H9 (cell line): ENCODE measurements around the gene SPIN1. TPM values are rescaled to one million over a fixed set of nuclear protein-coding genes. Genes with fewer than 3 reads are reported as not detected.

ENCODE experiments used
- DNase-seq: peaks from one replicate; pipeline ENCODE4 v3.0.0-alpha.2; 2017
- H2AFZ ChIP-seq: one replicate; pipeline ENCODE4 v1.6.1; 2013; ENCODE audit warnings: mild to moderate bottlenecking, low read length, control low read depth, moderate library complexity
- H2AK5ac ChIP-seq: 2 replicates; pipeline ENCODE4 v1.6.1; 2013; ENCODE audit warnings: low read length, control low read depth, mixed read lengths; ENCODE audit not compliant: insufficient read length
- H2BK120ac ChIP-seq: one replicate; pipeline ENCODE4 v1.6.1; 2013; ENCODE audit warnings: low read depth, mild to moderate bottlenecking, low read length, control low read depth, inconsistent platforms; ENCODE audit not compliant: poor library complexity, severe bottlenecking
- H2BK12ac ChIP-seq: 2 replicates; pipeline ENCODE4 v1.6.1; 2013; ENCODE audit warnings: low read length, control low read depth, mixed read lengths, low read depth; ENCODE audit not compliant: insufficient read length
- H2BK15ac ChIP-seq: 2 replicates; pipeline ENCODE4 v1.6.1; 2013; ENCODE audit warnings: low read depth, low read length, control low read depth
- H2BK20ac ChIP-seq: one replicate; pipeline ENCODE4 v1.6.1; 2013; ENCODE audit warnings: low read depth, mild to moderate bottlenecking, low read length, control low read depth, inconsistent platforms; ENCODE audit not compliant: poor library complexity, severe bottlenecking
- H2BK5ac ChIP-seq: 2 replicates; pipeline ENCODE4 v1.6.1; 2013; ENCODE audit warnings: low read length, control low read depth, mixed read lengths; ENCODE audit not compliant: insufficient read length
- H3K14ac ChIP-seq: 2 replicates; pipeline ENCODE4 v1.6.1; 2013; ENCODE audit warnings: low read length, control low read depth; ENCODE audit not compliant: insufficient read depth
- H3K18ac ChIP-seq: 2 replicates; pipeline ENCODE4 v1.6.1; 2013; ENCODE audit warnings: low read depth, mild to moderate bottlenecking, mixed read lengths, low read length, control low read depth; ENCODE audit not compliant: insufficient read length
- H3K23ac ChIP-seq: 2 replicates; pipeline ENCODE4 v1.6.1; 2013; ENCODE audit warnings: low read length, control low read depth, mixed read lengths, low read depth; ENCODE audit not compliant: insufficient read length
- H3K23me2 ChIP-seq: 2 replicates; pipeline ENCODE4 v1.6.1; 2013; ENCODE audit warnings: low read depth, mild to moderate bottlenecking, mixed read lengths, low read length, control low read depth; ENCODE audit not compliant: insufficient read length, poor library complexity, severe bottlenecking
- H3K27ac ChIP-seq: 2 replicates; pipeline ENCODE4 v1.5.1; 2013; ENCODE audit warnings: low read length, control low read depth, mixed read lengths, low read depth; ENCODE audit not compliant: insufficient read length
- H3K27me3 ChIP-seq: 2 replicates; pipeline ENCODE4 v1.6.1; 2013; ENCODE audit warnings: low read length, control low read depth, inconsistent platforms; ENCODE audit not compliant: insufficient read depth
- H3K4ac ChIP-seq: 2 replicates; pipeline ENCODE4 v1.6.1; 2013; ENCODE audit warnings: low read depth, mild to moderate bottlenecking, control low read depth, inconsistent platforms, low read length, moderate library complexity
- H3K4me1 ChIP-seq: 2 replicates; pipeline ENCODE4 v1.6.1; 2013; ENCODE audit warnings: low read length, control low read depth, inconsistent platforms; ENCODE audit not compliant: insufficient read depth
- H3K4me2 ChIP-seq: 2 replicates; pipeline ENCODE4 v1.6.1; 2013; ENCODE audit warnings: low read length, control low read depth, mixed read lengths; ENCODE audit not compliant: insufficient read length, insufficient read depth
- H3K56ac ChIP-seq: 2 replicates; pipeline ENCODE4 v1.6.1; 2013; ENCODE audit warnings: low read depth, mild to moderate bottlenecking, mixed read lengths, low read length, control low read depth; ENCODE audit not compliant: insufficient read length
- H3K79me1 ChIP-seq: 2 replicates; pipeline ENCODE4 v1.6.1; 2013; ENCODE audit warnings: low read depth, mild to moderate bottlenecking, moderate library complexity, low read length, control low read depth, inconsistent platforms; ENCODE audit not compliant: insufficient read depth, poor library complexity, severe bottlenecking
- H3K79me2 ChIP-seq: 2 replicates; pipeline ENCODE4 v1.6.1; 2013; ENCODE audit warnings: low read length, control low read depth, inconsistent platforms; ENCODE audit not compliant: insufficient read depth
- H3K9ac ChIP-seq: 2 replicates; pipeline ENCODE4 v1.6.1; 2013; ENCODE audit warnings: low read length, control low read depth, mixed read lengths; ENCODE audit not compliant: insufficient read length; ENCODE audit errors: extremely low read depth
- H3K9me3 ChIP-seq: one replicate; pipeline ENCODE4 v1.6.1; 2013; ENCODE audit warnings: low read depth, low read length, inconsistent platforms; ENCODE audit not compliant: control insufficient read depth
- H3T11ph ChIP-seq: one replicate; pipeline ENCODE4 v1.6.1; 2013; ENCODE audit warnings: mild to moderate bottlenecking, low read length, control low read depth, inconsistent platforms
- H4K20me1 ChIP-seq: one replicate; pipeline ENCODE4 v1.6.1; 2013; ENCODE audit not compliant: control insufficient read depth, insufficient read length, insufficient read depth
- H4K5ac ChIP-seq: 2 replicates; pipeline ENCODE4 v1.6.1; 2013; ENCODE audit warnings: low read depth, mild to moderate bottlenecking, mixed read lengths, low read length, control low read depth; ENCODE audit not compliant: insufficient read length
- H4K8ac ChIP-seq: replicated peaks from 2 replicates; pipeline ENCODE4 v1.6.1; 2013; ENCODE audit warnings: low read length, control low read depth, mixed read lengths, low read depth; ENCODE audit not compliant: insufficient read length
- H4K91ac ChIP-seq: 2 replicates; pipeline ENCODE4 v1.6.1; 2013; ENCODE audit warnings: low read depth, mild to moderate bottlenecking, moderate library complexity, mixed read lengths, low read length, control low read depth; ENCODE audit not compliant: insufficient read length
- H3K27ac Mint-ChIP-seq, 3 experiments: 2 replicates in 2 of 3; 3 replicates in 1 of 3; pipeline ENCODE4 v1.8.0; 2020 to 2021; ENCODE audit warnings: mixed read lengths in 3 of 3, mild to moderate bottlenecking in 1 of 3, moderate library complexity in 1 of 3
- H3K27me3 Mint-ChIP-seq: 2 replicates; pipeline ENCODE4 v1.8.0; 2021; ENCODE audit warnings: low read depth, mild to moderate bottlenecking, moderate library complexity, mixed read lengths
- H3K36me3 Mint-ChIP-seq, 3 experiments: 2 replicates in 2 of 3; 3 replicates in 1 of 3; pipeline ENCODE4 v1.8.0; 2020 to 2021; ENCODE audit warnings: low read depth in 3 of 3, mixed read lengths in 3 of 3; ENCODE audit not compliant: insufficient read depth in 1 of 3
- H3K4me1 Mint-ChIP-seq, 2 experiments: 2 replicates each; pipeline ENCODE4 v1.8.0; 2020; ENCODE audit warnings: mixed read lengths in 2 of 2
- H3K4me3 Mint-ChIP-seq, 2 experiments: 2 replicates in 1 of 2; 3 replicates in 1 of 2; pipeline ENCODE4 v1.8.0; 2020 to 2021; ENCODE audit warnings: mild to moderate bottlenecking in 2 of 2, mixed read lengths in 2 of 2, moderate library complexity in 1 of 2
- H3K9me3 Mint-ChIP-seq, 2 experiments: 2 replicates in 1 of 2; 3 replicates in 1 of 2; pipeline ENCODE4 v1.8.0; 2020; ENCODE audit warnings: mild to moderate bottlenecking in 2 of 2, mixed read lengths in 2 of 2, moderate library complexity in 1 of 2
- WGBS: extraction: QIAGEN DNeasy Blood & Tissue Kit; methylation state at CpG from one replicate; pipeline ENCODE4 v1.1.7; 2013; ENCODE audit warnings: missing lambda C conversion rate, low lambda C conversion rate, mixed read lengths; ENCODE audit not compliant: insufficient read length; ENCODE audit errors: extremely low coverage; 5-methylcytosine and 5-hydroxymethylcytosine counted together
- total RNA-seq: library from RNA; stranded (reverse); gene quantifications from 2 replicates; pipeline ENCODE4 v1.2.1, GENCODE V29; 2021
- TF ChIP-seq, protein P1 (sequence below): fragments of 200-600 bp; sonication (generic); conservative IDR thresholded peaks from 3 replicates; pipeline ENCODE4 v1.8.0; 2021; ENCODE audit warnings: antibody characterized with exemption, mild to moderate bottlenecking

SPIN1 gene
- total RNA-seq, 1 experiment from 2014 or later, result 136 TPM

DNA sequence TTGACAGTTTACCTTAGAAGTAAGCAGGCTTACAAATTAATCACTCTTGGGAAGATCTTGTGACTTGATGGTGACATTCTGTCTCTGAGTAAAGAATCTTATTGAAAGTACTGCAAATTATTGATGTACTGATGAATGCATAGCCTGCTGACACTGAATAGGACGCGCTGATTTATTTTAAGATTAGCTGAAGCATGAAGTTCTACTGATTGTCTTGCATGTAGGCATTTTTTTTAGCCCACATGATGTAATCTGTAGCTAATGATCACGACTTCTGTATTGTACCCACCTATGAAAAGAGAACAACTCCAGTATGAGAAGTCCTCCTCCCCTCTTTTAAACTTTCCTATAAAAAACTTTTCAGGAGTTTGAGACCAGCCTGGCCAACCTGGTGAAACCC lies 28.3 kb upstream of the SPIN1 start:
- Histone ChIP-seq H4K5ac (no peak overlapping the region), H3K9me3 (no peaks in the 10 kb centered on the region)
- H3K4me1 Mint-ChIP-seq, result peaks cover 10 to 11% of the 10 kb centered on the region in 2 experiments

More for the DNA sequence above, 28.3 kb upstream of the SPIN1 start:
- Histone ChIP-seq H2AK5ac (no peak overlapping the region), H3K27me3 (no peaks in the 10 kb centered on the region), H2BK5ac (no peak overlapping the region), H3K23ac (no peak overlapping the region), H2AFZ (no peak overlapping the region), H2BK120ac (no peak overlapping the region), H2BK15ac (no peak overlapping the region), H3K4me1 (no peaks in the 10 kb centered on the region; the same call in 1 of the 2 replicates), H3K79me2 (no peaks in the 10 kb centered on the region), H3K14ac (no peak overlapping the region), H3K79me1 (no peaks in the 10 kb centered on the region), H3K23me2 (no peaks in the 10 kb centered on the region), H3K4me2 (no peak overlapping the region), H2BK12ac (no peak overlapping the region), H3T11ph (no peak overlapping the region), H4K20me1 (no peaks in the 10 kb centered on the region), H2BK20ac (no peak overlapping the region), H3K4ac (no peak overlapping the region), H3K27ac (no peak overlapping the region), H3K18ac (no peak overlapping the region), H4K91ac (no peak overlapping the region), H3K9ac (no peak overlapping the region), H4K8ac (no peak overlapping the region), H3K56ac (no peak overlapping the region)
- Mint-ChIP-seq H3K9me3 (peaks cover 0 to 3% of the 10 kb centered on the region in 2 experiments; a peak in 2 of 5 replicates), H3K27me3 (no peaks in the 10 kb centered on the region), H3K36me3 (peaks cover 0 to 5% (median 0%) of the 10 kb centered on the region in 3 experiments; a peak in 2 of 7 replicates), H3K27ac (no peak overlapping the region), H3K4me3 (no peak overlapping the region)
- DNase-seq, result no peak
- TF ChIP-seq, protein P1, sequence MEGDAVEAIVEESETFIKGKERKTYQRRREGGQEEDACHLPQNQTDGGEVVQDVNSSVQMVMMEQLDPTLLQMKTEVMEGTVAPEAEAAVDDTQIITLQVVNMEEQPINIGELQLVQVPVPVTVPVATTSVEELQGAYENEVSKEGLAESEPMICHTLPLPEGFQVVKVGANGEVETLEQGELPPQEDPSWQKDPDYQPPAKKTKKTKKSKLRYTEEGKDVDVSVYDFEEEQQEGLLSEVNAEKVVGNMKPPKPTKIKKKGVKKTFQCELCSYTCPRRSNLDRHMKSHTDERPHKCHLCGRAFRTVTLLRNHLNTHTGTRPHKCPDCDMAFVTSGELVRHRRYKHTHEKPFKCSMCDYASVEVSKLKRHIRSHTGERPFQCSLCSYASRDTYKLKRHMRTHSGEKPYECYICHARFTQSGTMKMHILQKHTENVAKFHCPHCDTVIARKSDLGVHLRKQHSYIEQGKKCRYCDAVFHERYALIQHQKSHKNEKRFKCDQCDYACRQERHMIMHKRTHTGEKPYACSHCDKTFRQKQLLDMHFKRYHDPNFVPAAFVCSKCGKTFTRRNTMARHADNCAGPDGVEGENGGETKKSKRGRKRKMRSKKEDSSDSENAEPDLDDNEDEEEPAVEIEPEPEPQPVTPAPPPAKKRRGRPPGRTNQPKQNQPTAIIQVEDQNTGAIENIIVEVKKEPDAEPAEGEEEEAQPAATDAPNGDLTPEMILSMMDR, result no peak
- WGBS, result no CpG with 5 or more reads among the region's 3 CpGs
